GM13976 (cell line): ENCODE measurements around the gene SLC35F3.
"Not testable (repeated sequence)": the region's sequence is repeated elsewhere in the genome, so short reads cannot be mapped to it uniquely, and the experiment has no call there.

Source experiments
- DNase-seq: peaks from one replicate; pipeline ENCODE4 v3.0.0; 2012; ENCODE audit warnings: low spot score
- in situ Hi-C: fragments of 300-500 bp; cut with MboI; formaldehyde crosslinking; loops from one replicate; pipeline ENCODE4 v1.12.0; 2022; ENCODE audit warnings: low sequenced_read_pairs, mixed read lengths, inconsistent platforms; ENCODE audit not compliant: unreplicated experiment
- TF ChIP-seq, protein P1 (sequence below): IDR thresholded peaks from 2 replicates; pipeline ENCODE4 v1.5.1; 2012; ENCODE audit warnings: borderline replicate concordance, mild to moderate bottlenecking; ENCODE audit not compliant: insufficient read depth; ENCODE audit errors: extremely low read depth, missing control alignments, control extremely low read depth

Gene SLC35F3

GRCh38 chr1:234240680-234241079 lies 336.2 kb downstream of the SLC35F3 start:
- in situ Hi-C loops, result no loop called here
- no peak for DNase-seq

DNA sequence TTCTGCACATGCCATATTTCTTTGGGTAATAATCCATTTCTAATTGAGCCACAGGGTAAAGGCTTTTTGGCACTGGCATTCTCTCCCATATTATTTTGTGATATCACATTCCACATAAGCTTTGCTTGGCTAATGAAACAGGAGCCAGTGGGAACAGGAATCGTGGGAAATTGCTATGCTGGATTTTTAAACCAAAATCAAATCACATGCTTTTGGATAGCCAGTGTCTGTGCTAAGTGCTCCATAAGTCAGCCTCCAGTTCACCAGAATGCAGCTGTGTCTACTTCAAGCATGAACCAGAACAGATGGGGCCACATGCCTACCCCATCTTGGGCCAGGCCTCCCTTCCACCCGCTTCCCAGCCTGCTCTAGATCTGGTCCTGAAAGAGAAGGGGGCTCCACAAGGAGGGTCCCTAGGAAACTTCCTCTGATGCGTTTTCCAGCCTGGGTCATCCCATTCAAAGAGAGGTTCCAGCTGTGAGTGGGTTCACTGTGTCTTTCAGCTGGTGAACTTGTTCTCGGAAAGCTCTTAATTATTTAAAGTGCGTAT lies 337.5 kb downstream of the SLC35F3 start:
- in situ Hi-C loops, result no loop called here
- TF ChIP-seq, protein P1, sequence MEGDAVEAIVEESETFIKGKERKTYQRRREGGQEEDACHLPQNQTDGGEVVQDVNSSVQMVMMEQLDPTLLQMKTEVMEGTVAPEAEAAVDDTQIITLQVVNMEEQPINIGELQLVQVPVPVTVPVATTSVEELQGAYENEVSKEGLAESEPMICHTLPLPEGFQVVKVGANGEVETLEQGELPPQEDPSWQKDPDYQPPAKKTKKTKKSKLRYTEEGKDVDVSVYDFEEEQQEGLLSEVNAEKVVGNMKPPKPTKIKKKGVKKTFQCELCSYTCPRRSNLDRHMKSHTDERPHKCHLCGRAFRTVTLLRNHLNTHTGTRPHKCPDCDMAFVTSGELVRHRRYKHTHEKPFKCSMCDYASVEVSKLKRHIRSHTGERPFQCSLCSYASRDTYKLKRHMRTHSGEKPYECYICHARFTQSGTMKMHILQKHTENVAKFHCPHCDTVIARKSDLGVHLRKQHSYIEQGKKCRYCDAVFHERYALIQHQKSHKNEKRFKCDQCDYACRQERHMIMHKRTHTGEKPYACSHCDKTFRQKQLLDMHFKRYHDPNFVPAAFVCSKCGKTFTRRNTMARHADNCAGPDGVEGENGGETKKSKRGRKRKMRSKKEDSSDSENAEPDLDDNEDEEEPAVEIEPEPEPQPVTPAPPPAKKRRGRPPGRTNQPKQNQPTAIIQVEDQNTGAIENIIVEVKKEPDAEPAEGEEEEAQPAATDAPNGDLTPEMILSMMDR, result no peak
- DNase-seq, result no peak

More at GRCh38 chr1:234240680-234241079, 336.2 kb downstream of the SLC35F3 start:
- TF ChIP-seq, protein P1, result no peak

DNA sequence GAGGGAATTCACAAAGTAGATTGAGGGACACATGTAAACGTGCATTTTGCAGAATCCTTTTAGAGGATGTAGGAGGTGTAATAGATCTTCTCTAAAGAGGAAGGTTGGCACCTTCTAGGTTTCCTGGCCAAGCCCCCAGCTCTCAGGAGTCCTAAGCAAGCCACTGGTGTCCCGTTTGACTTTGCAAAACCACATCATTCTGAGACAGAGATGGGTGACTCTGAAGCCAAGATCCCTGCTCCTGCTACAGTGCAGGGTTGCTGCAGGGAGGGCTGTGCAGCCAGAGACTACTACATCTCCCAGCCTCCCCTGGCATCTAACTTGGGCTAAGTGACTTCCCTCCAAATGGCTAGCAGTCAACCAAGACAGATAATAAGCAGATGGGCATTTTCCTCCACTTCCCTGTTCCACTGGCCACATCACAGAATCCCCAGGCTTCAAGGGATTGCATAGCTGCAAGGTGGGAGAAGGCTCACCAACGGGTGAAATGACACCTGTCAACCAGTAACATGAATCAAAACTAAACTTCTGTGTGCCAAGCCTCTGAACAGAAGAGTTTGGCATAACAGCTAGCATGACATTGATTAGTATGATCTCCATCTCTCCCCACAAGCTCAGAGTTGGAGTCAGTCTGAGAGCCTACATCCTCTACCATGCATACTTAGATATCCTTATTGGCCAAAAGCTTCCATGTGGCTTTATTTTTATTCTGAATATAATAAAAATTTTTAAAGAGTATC lies 339.2 kb downstream of the SLC35F3 start:
- no peak for DNase-seq
- in situ Hi-C loops, result no loop called here
- TF ChIP-seq, protein P1, result no peak

DNA sequence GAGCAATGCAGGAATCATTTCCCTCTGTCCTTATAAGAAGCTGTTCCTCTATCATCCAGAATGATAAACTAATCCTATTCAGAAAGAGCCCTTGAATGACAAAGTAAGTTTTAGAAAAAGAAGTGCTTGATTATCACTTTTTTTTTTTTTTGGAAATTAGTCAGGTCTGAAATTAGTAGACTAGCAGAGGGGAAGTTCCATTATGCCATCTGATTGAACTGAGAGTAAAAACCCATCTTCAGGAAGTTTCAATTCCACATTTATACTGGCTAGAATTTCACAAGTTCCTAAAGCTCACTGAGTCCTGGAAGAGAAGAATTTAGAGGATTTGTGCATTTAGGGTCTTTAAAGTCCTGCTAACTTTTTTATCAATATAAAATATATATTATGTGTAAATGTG lies 340.0 kb downstream of the SLC35F3 start:
- peak; percentile 46 for DNase-seq
- in situ Hi-C loops, result no loop called here
- TF ChIP-seq, protein P1, result no peak

GRCh38 chr1:234246638-234247116 lies 342.2 kb downstream of the SLC35F3 start:
- TF ChIP-seq, protein P1, result no peak
- in situ Hi-C loops, result no loop called here
- peak; percentile 57 for DNase-seq

- DNase-seq, in situ Hi-C loops: not testable (repeated sequence)
Measured at GRCh38 chr1:234247746-234248145, 343.3 kb downstream of the SLC35F3 start.

DNA sequence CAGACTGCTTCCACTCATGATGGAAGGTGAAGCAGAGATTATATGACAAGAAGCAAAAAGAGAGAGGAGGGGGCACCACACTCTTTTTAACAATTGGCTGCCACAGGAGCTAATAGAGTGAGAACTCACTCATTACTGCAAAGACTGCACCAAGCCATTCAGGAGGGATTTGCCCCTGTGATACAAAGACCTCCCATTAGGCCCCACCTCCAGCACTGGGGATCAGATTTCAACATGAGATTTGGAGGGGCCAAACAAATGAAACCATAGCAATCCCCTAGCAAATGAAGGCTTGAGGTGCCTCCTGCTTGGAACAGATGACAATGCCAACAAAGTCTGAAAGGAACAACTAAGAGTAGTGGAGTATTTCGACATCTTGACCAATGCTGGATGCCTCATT lies 346.3 kb downstream of the SLC35F3 start:
- TF ChIP-seq, protein P1, result no peak

More for the DNA sequence above, 346.3 kb downstream of the SLC35F3 start:
- in situ Hi-C loops, result no loop called here
- DNase-seq, result no peak
